Tibial nerve (tissue), 3 donors: Measurements from ENCODE around the gene MEN1.

Source experiments
- POLR2A ChIP-seq, 2 donors: fragments of 450-650 bp; IDR thresholded peaks; one replicate each; pipeline ENCODE4 v1.6.1; 2017; ENCODE audit warnings: antibody characterized with exemption in 2 of 2, mild to moderate bottlenecking in 2 of 2, moderate library complexity in 2 of 2
- TF ChIP-seq, protein P1 (sequence below), 5 experiments: fragments of 200-600 bp in 3 of 5; fragments of 450-650 bp in 2 of 5; sonication (generic) in 3 of 5; IDR thresholded peaks; one replicate each; pipeline ENCODE4 v1.5.1; 2016 to 2019; ENCODE audit warnings: antibody characterized with exemption in 5 of 5, mild to moderate bottlenecking in 3 of 5, moderate library complexity in 2 of 5

DNA sequence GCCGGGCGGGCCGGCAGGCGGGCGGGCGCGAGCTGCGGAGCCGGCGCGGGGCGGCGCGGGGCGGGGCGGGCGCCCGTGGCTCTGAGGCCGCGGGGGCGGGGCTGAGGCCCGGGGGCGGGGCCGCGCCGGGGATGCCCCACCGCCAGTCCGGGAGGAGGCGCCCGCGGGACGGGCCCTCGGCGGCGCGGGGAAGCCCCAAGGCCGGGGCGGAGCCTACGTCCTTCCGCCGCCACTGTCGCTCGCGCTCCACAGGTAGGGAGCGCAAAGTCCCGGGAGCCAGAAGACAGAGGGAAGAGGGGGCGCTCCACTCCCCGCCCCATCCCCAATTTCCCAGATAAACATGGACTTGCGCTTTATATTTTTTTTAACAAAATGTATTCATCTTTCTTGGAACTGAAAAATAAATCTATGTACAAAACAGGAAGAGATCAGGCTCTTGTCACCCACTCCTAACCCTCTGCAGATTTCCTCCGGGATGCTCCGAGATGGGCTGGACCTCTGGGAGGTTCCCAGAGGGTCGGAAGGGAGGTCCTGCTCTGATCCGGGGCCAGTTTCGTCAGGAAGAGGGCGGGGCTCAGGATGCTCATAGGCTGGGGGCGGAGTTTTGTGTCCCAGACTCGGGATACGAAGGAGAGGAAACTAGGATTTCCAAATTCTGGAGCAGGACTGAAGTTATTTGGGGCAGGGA, 7.0 kb downstream of the MEN1 start, which contains the start of gene MAP4K2:
- TF ChIP-seq, protein P1, sequence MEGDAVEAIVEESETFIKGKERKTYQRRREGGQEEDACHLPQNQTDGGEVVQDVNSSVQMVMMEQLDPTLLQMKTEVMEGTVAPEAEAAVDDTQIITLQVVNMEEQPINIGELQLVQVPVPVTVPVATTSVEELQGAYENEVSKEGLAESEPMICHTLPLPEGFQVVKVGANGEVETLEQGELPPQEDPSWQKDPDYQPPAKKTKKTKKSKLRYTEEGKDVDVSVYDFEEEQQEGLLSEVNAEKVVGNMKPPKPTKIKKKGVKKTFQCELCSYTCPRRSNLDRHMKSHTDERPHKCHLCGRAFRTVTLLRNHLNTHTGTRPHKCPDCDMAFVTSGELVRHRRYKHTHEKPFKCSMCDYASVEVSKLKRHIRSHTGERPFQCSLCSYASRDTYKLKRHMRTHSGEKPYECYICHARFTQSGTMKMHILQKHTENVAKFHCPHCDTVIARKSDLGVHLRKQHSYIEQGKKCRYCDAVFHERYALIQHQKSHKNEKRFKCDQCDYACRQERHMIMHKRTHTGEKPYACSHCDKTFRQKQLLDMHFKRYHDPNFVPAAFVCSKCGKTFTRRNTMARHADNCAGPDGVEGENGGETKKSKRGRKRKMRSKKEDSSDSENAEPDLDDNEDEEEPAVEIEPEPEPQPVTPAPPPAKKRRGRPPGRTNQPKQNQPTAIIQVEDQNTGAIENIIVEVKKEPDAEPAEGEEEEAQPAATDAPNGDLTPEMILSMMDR (IDR thresholded peaks at IDR 0.05): peak in 4 of 5 experiments; percentile 14 to 49 (median 40)
- TF ChIP-seq POLR2A (IDR thresholded peaks at IDR 0.05): no peak
